Panc1 (cell line): ENCODE data around the gene GABRG3. TPM values are rescaled to one million over a fixed set of nuclear protein-coding genes. Genes with fewer than 3 reads are reported as not detected.

Experiments used
- ATAC-seq: fragments of 200-7000 bp; cut with Tn5 transposase; 2 replicates; pipeline ENCODE4 v1.9.1; 2020; ENCODE audit warnings: mild to moderate bottlenecking, moderate library complexity
- BruUV-seq: library from RNA; stranded (reverse); fragments of 400-500 nt; replicated peaks from 2 replicates; lab custom pipeline; 2021; lab: Mats Ljungman, UMichigan
- CTCF ChIA-PET: fragments of 300-600 bp; sonication (Branson Sonifier 250); formaldehyde crosslinking; loops from one replicate; lab custom pipeline; 2022; ENCODE audit warnings: antibody characterized with exemption; lab: Charles Lee
- POLR2A ChIA-PET: fragments of 300-600 bp; sonication (Branson Sonifier 250); formaldehyde crosslinking; loops from one replicate; lab custom pipeline; 2022; ENCODE audit warnings: antibody characterized with exemption; lab: Charles Lee
- DNase-seq: peaks from one replicate; pipeline ENCODE4 v3.0.0-alpha.2; 2010; ENCODE audit warnings: low read depth, low spot score
- H3K27ac ChIP-seq: 2 replicates; pipeline ENCODE4 v1.5.1; 2011; ENCODE audit warnings: mild to moderate bottlenecking, low read length, inconsistent platforms
- H3K27me3 ChIP-seq: fragments of 200-500 bp; sonication (Bioruptor generic); 2 replicates; pipeline ENCODE4 v1.6.0; 2014; ENCODE audit warnings: low read length, inconsistent platforms; ENCODE audit not compliant: control insufficient read depth, insufficient read depth
- H3K36me3 ChIP-seq: fragments of 200-500 bp; sonication (Bioruptor generic); 2 replicates; pipeline ENCODE4 v1.5.1; 2014; ENCODE audit warnings: inconsistent platforms, mild to moderate bottlenecking, low read length, moderate library complexity; ENCODE audit not compliant: control insufficient read depth, insufficient read depth
- H3K4me1 ChIP-seq: 2 replicates; pipeline ENCODE4 v1.5.1; 2011; ENCODE audit warnings: inconsistent platforms, mild to moderate bottlenecking, low read length, moderate library complexity; ENCODE audit not compliant: control insufficient read depth, insufficient read depth
- H3K4me3 ChIP-seq, 2 experiments: 2 replicates each; pipeline ENCODE4 v1.5.1; 2011 to 2012; ENCODE audit warnings: low read depth in 2 of 2, low read length in 2 of 2, mild to moderate bottlenecking in 2 of 2, inconsistent platforms in 1 of 2, moderate library complexity in 1 of 2
- H3K9me3 ChIP-seq: fragments of 200-500 bp; sonication (Bioruptor generic); 2 replicates; pipeline ENCODE4 v1.5.1; 2014; ENCODE audit warnings: low read depth, mild to moderate bottlenecking, inconsistent platforms, low read length, moderate library complexity; ENCODE audit not compliant: control insufficient read depth, insufficient read depth
- POLR2AphosphoS5 ChIP-seq: IDR thresholded peaks from 2 replicates; pipeline ENCODE4 v1.6.1; 2012; ENCODE audit warnings: mild to moderate bottlenecking, low read depth, low read length, moderate library complexity
- SIN3A ChIP-seq: IDR thresholded peaks from 2 replicates; pipeline ENCODE4 v1.6.1; 2012; ENCODE audit warnings: low read depth, mild to moderate bottlenecking, low read length, moderate library complexity, borderline replicate concordance; ENCODE audit not compliant: insufficient read depth
- TCF7L2 ChIP-seq: IDR thresholded peaks from 2 replicates; pipeline ENCODE4 v1.6.1; 2011; ENCODE audit warnings: mild to moderate bottlenecking, low read depth, low read length, inconsistent platforms
- in situ Hi-C: cut with HindIII; loops from 2 replicates; pipeline ENCODE4 v1.10.0; 2016; ENCODE audit warnings: low sequenced_read_pairs, low pct_unique_long_range_greater_than_20kb
- intact Hi-C: fragments of 100-400 bp; cut with micrococcal nuclease; formaldehyde crosslinking; loops from one replicate; pipeline ENCODE4 v1.10.0; 2022; ENCODE audit not compliant: unreplicated experiment
- total RNA-seq: library from RNA; stranded (reverse); gene quantifications from one replicate; pipeline ENCODE4 v1.2.1, GENCODE V29; 2021; ENCODE audit not compliant: unreplicated experiment
- TF ChIP-seq, protein P1 (sequence below), 2 experiments: IDR thresholded peaks; 2 replicates each; pipeline ENCODE4 v1.6.1; 2011 to 2012; ENCODE audit warnings: low read depth in 2 of 2, control low read depth in 1 of 2, low read length in 1 of 2, mild to moderate bottlenecking in 1 of 2, moderate library complexity in 1 of 2; ENCODE audit not compliant: insufficient read depth in 1 of 2
- TF ChIP-seq, protein P2 (sequence below): fragments of 450-650 bp; IDR thresholded peaks from 2 replicates; pipeline ENCODE4 v1.5.1; 2017; ENCODE audit warnings: mild to moderate bottlenecking

GABRG3 gene
- total RNA-seq, 1 experiment from 2014 or later, result not detected

DNA sequence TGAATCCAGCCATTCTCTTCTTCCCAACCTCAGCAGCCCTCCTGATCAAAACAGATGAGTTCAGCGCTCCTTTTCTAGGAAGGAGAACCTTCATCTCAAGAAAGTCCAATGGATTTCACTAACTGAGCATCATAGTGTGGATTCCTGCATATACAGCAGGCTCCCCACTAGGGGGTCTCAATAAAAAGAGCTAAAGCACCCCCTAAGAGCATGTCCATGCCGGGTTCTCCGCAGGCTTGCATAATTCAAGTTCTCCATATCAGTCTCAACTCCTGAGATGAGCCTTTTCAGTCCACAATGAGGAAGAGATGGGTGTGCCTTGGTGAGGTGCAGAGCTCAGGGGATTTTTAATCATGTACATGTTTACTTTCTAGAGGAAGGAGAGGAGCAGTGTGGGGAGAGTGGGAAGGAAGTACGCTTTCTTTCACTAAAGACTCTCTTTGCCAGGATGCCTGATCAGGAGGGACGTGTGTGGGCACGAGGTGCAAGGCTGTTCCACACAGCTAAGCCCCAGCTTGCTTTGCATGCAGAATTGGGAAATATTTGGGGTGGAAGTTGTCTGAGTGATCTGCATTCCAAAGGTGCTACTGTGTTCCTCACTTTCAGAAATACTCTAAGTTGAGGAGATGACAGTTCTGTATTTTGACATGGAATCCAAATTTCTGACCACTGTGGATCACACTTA, 564.6 kb downstream of the GABRG3 start:
- ChIA-PET CTCF (no interaction called here), POLR2A (no interaction called here)
- intact Hi-C loops, result no loop called here
- no peak overlapping the region for H3K27ac ChIP-seq
- no TSS peak for BruUV-seq
- no peak overlapping the region for H3K4me3 ChIP-seq
- no peak for TF ChIP-seq POLR2AphosphoS5
- no peak for TF ChIP-seq SIN3A
- TF ChIP-seq, protein P1, sequence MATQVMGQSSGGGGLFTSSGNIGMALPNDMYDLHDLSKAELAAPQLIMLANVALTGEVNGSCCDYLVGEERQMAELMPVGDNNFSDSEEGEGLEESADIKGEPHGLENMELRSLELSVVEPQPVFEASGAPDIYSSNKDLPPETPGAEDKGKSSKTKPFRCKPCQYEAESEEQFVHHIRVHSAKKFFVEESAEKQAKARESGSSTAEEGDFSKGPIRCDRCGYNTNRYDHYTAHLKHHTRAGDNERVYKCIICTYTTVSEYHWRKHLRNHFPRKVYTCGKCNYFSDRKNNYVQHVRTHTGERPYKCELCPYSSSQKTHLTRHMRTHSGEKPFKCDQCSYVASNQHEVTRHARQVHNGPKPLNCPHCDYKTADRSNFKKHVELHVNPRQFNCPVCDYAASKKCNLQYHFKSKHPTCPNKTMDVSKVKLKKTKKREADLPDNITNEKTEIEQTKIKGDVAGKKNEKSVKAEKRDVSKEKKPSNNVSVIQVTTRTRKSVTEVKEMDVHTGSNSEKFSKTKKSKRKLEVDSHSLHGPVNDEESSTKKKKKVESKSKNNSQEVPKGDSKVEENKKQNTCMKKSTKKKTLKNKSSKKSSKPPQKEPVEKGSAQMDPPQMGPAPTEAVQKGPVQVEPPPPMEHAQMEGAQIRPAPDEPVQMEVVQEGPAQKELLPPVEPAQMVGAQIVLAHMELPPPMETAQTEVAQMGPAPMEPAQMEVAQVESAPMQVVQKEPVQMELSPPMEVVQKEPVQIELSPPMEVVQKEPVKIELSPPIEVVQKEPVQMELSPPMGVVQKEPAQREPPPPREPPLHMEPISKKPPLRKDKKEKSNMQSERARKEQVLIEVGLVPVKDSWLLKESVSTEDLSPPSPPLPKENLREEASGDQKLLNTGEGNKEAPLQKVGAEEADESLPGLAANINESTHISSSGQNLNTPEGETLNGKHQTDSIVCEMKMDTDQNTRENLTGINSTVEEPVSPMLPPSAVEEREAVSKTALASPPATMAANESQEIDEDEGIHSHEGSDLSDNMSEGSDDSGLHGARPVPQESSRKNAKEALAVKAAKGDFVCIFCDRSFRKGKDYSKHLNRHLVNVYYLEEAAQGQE (IDR thresholded peaks at IDR 0.05; ENCODE audit: insufficient read depth in 1 of 2, low read depth in 2 of 2, low read length in 1 of 2), result no peak
- TF ChIP-seq, protein P2, sequence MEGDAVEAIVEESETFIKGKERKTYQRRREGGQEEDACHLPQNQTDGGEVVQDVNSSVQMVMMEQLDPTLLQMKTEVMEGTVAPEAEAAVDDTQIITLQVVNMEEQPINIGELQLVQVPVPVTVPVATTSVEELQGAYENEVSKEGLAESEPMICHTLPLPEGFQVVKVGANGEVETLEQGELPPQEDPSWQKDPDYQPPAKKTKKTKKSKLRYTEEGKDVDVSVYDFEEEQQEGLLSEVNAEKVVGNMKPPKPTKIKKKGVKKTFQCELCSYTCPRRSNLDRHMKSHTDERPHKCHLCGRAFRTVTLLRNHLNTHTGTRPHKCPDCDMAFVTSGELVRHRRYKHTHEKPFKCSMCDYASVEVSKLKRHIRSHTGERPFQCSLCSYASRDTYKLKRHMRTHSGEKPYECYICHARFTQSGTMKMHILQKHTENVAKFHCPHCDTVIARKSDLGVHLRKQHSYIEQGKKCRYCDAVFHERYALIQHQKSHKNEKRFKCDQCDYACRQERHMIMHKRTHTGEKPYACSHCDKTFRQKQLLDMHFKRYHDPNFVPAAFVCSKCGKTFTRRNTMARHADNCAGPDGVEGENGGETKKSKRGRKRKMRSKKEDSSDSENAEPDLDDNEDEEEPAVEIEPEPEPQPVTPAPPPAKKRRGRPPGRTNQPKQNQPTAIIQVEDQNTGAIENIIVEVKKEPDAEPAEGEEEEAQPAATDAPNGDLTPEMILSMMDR, result no peak
- no peak for TF ChIP-seq TCF7L2
- H3K27me3 ChIP-seq, result no peaks in the 10 kb centered on the region
- DNase-seq (no peak), ATAC-seq (no peak)
- H3K4me1 ChIP-seq, result no peaks in the 10 kb centered on the region
- no peaks in the 10 kb centered on the region for H3K9me3 ChIP-seq
- in situ Hi-C loops, result no loop called here
- H3K36me3 ChIP-seq, result no peaks in the 10 kb centered on the region

DNA sequence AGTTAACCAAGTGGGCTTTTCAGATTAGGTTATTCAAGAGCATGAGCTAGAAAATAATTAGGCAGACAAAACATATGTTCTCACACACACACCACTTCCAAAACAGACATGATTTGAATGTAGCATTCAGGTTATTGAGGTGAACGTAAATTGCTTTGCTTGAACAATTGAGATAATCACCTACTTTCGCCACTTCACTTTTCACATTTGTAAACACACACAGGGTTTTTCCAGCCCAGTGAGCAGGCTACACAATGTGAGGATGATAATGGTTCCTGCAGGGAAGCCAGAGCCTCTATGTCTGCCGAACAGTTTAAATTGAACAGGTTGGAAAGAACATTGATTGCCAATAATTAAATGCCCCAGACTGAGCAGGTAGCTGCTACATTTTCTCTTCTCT, 567.3 kb downstream of the GABRG3 start:
- DNase-seq (no peak), ATAC-seq (no peak)
- POLR2A ChIA-PET, result no interaction called here
- no peak overlapping the region for H3K27ac ChIP-seq
- H3K4me1 ChIP-seq, result no peaks in the 10 kb centered on the region
- no TSS peak for BruUV-seq
- no peaks in the 10 kb centered on the region for H3K9me3 ChIP-seq
- H3K4me3 ChIP-seq, result no peak overlapping the region
- in situ Hi-C loops (no loop called here), intact Hi-C loops (no loop called here)
- H3K36me3 ChIP-seq, result no peaks in the 10 kb centered on the region
- TF ChIP-seq SIN3A (no peak), TCF7L2 (no peak), POLR2AphosphoS5 (no peak)
- TF ChIP-seq, protein P2, result no peak
- TF ChIP-seq, protein P1 (IDR thresholded peaks at IDR 0.05; ENCODE audit: insufficient read depth in 1 of 2, low read depth in 2 of 2, low read length in 1 of 2), result no peak
- no peaks in the 10 kb centered on the region for H3K27me3 ChIP-seq
- CTCF ChIA-PET, result no interaction called here
